Measurements from ENCODE around the gene ZNF229. TPM values are rescaled to one million over a fixed set of nuclear protein-coding genes. Genes with fewer than 3 reads are reported as not detected.

Gene ZNF229
- total RNA-seq, 6 experiments from 2014 or later: 0.50 to 2.3 (median 0.93) TPM

DNA sequence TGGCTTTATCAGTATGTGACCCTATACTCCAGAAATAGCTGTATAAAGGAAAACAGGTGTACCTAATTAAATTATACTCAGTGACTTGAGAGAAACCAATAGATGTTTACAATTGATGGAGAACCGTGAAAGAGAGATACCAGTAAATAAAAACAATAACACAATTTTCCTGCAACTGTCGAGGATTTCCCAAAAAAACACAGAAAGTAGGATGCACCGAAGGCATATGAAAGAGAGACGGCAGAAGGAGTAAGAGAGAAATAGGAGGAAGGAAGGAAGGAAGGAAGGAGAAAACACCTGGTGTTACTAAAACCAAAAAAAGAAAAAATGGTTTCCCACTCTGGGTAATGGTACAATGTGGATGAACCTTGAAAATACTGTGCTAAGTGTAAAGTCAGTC is 6.8 kb upstream of the ZNF229 start:
- no peaks in the 10 kb centered on the region for H3K36me3 ChIP-seq
- no peaks in the 10 kb centered on the region for H3K9me3 ChIP-seq
- H3K4me1 ChIP-seq: no peaks in the 10 kb centered on the region
- ATAC-seq (no peak), DNase-seq (no peak)
- H3K27ac ChIP-seq: no peak overlapping the region
- H3K4me3 ChIP-seq: no peak overlapping the region
- intact Hi-C loops (cut with DNase I): no loop called here
- H3K27me3 ChIP-seq: no peaks in the 10 kb centered on the region
- TF ChIP-seq POLR2A (IDR thresholded peaks at IDR 0.05): no peak
- TF ChIP-seq, protein P1, sequence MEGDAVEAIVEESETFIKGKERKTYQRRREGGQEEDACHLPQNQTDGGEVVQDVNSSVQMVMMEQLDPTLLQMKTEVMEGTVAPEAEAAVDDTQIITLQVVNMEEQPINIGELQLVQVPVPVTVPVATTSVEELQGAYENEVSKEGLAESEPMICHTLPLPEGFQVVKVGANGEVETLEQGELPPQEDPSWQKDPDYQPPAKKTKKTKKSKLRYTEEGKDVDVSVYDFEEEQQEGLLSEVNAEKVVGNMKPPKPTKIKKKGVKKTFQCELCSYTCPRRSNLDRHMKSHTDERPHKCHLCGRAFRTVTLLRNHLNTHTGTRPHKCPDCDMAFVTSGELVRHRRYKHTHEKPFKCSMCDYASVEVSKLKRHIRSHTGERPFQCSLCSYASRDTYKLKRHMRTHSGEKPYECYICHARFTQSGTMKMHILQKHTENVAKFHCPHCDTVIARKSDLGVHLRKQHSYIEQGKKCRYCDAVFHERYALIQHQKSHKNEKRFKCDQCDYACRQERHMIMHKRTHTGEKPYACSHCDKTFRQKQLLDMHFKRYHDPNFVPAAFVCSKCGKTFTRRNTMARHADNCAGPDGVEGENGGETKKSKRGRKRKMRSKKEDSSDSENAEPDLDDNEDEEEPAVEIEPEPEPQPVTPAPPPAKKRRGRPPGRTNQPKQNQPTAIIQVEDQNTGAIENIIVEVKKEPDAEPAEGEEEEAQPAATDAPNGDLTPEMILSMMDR (IDR thresholded peaks at IDR 0.05): no peak
- 55% methylated on average over 4 of the region's 4 CpGs for WGBS (ENCODE audit: insufficient coverage, low coverage, low lambda C conversion rate, missing lambda C conversion rate)

DNA sequence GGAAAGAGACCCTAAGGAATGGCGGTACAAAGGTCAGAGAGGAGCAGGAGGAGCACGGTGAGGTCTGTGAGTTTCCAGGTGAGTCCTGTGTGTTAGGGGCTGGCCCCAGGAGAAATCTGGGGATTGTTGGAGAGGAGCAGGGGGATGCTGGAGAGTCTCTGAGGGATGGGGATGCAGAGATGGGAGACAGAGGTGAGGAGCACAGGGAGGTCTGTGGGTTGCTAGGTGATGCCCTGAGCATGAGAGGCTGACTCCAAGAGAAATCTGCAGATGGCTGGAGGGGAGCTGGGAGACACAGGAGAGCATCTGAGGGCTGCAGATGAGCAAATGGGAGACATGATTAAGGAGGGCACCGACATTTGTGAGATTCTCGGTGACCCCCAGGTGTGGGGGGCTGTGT is 4.1 kb upstream of the ZNF229 start:
- H3K27ac ChIP-seq: no peak overlapping the region
- no peak for TF ChIP-seq POLR2A (IDR thresholded peaks at IDR 0.05)
- TF ChIP-seq, protein P1 (IDR thresholded peaks at IDR 0.05): no peak
- intact Hi-C loops (cut with DNase I): no loop called here
- H3K4me1 ChIP-seq: no peaks in the 10 kb centered on the region
- ATAC-seq: no peak
- no peak overlapping the region for H3K4me3 ChIP-seq
- H3K36me3 ChIP-seq: no peaks in the 10 kb centered on the region
- no peak for DNase-seq
- 62% methylated on average over 2 of the region's 4 CpGs for WGBS (ENCODE audit: insufficient coverage, low coverage, low lambda C conversion rate, missing lambda C conversion rate)
- H3K27me3 ChIP-seq: no peaks in the 10 kb centered on the region
- peaks cover 0 to 11% (median 0%) of the 10 kb centered on the region in 4 donors for H3K9me3 ChIP-seq

DNA sequence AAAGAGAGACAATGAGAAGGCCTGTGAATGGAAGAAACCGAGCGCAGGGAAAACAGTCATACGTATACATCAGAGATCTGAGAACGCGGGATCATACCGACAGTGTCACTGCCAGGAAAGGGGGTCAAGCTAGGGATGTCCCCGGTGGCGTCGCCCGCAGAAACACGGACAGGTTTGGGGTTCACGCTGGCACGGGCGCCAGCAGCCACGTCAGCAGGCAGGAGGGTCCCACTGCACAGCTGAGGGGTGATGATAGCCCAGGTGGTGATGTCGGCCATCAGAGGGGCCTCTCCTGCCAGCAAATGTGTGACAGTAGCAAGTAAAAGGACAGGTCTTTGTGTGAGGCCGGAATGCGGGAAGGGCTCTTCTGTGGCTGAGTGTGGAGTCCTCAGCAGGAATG is 3.4 kb upstream of the ZNF229 start:
- H3K4me1 ChIP-seq: no peaks in the 10 kb centered on the region
- peaks cover 0 to 11% (median 0%) of the 10 kb centered on the region in 4 donors for H3K9me3 ChIP-seq

DNA sequence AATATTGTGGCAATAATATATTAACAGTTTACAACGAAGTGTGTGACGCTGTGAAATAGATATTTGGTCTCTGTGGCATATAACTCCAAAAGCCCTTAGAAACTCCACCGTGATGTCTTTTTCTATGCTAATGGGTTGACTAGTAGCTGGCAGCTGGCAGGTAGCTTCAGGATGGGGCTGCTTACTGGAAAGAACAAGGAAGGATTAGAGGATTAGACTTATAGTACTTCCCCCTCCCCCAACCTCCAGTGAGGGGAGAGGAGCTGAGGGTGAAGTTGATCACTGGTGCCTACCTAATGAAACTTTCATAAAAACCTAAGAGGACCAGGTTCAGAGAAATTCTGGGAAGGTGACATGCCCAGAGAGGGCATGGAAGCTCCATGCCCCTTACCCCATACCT is 9.8 kb downstream of the ZNF229 start:
- H3K4me1 ChIP-seq: no peaks in the 10 kb centered on the region
- H3K36me3 ChIP-seq: peaks cover 0 to 3% (median 0%) of the 10 kb centered on the region in 4 donors
- DNase-seq (no peak), ATAC-seq (no peak)
- no peaks in the 10 kb centered on the region for H3K27me3 ChIP-seq
- H3K9me3 ChIP-seq: peaks cover 0 to 31% (median 1%) of the 10 kb centered on the region in 4 donors
- no peak for TF ChIP-seq POLR2A (IDR thresholded peaks at IDR 0.05)
- TF ChIP-seq, protein P1 (IDR thresholded peaks at IDR 0.05): no peak
- no peak overlapping the region for H3K4me3 ChIP-seq
- WGBS (ENCODE audit: insufficient coverage, low coverage, low lambda C conversion rate, missing lambda C conversion rate): 94% methylated on average over 2 of the region's 3 CpGs
- intact Hi-C loops (cut with DNase I): no loop called here
- no peak overlapping the region for H3K27ac ChIP-seq

More for the DNA sequence above, 3.4 kb upstream of the ZNF229 start:
- H3K27me3 ChIP-seq: no peaks in the 10 kb centered on the region
- WGBS (ENCODE audit: insufficient coverage, low coverage, low lambda C conversion rate, missing lambda C conversion rate): 78% methylated on average over 6 of the region's 18 CpGs
- DNase-seq (no peak), ATAC-seq (no peak)
- H3K36me3 ChIP-seq: no peaks in the 10 kb centered on the region
- TF ChIP-seq POLR2A (IDR thresholded peaks at IDR 0.05): no peak
- TF ChIP-seq, protein P1 (IDR thresholded peaks at IDR 0.05): no peak
- H3K27ac ChIP-seq: no peak overlapping the region
- no peak overlapping the region for H3K4me3 ChIP-seq
- intact Hi-C loops (cut with DNase I): no loop called here

DNA sequence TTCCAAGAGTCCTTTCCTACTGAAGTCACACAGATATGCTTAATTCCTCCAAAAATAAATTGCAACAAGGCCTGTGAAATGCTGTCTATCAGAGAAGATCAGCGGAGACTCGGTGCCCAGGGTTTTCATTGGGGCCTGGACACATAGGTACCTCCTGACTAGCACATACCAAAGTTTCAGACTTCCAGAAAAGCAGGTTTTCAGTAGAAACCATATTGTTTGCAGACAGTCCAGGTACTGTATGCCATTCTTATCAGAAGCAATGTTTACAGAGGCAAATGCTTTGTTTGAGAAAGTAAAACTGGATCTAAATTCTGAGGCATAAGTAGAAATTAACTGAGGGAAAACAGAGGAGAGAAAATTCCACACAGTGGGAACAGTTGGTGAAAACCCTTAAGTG is 12.8 kb downstream of the ZNF229 start:
- H3K27ac ChIP-seq: no peak overlapping the region
- peaks cover 0 to 3% (median 0%) of the 10 kb centered on the region in 4 donors for H3K36me3 ChIP-seq
- DNase-seq (no peak), ATAC-seq (no peak)
- 75% methylated on average over 2 of the region's 2 CpGs for WGBS (ENCODE audit: insufficient coverage, low coverage, low lambda C conversion rate, missing lambda C conversion rate)
- TF ChIP-seq POLR2A (IDR thresholded peaks at IDR 0.05): no peak
- TF ChIP-seq, protein P1 (IDR thresholded peaks at IDR 0.05): no peak
- no peak overlapping the region for H3K4me3 ChIP-seq
- intact Hi-C loops (cut with DNase I): no loop called here
- no peaks in the 10 kb centered on the region for H3K27me3 ChIP-seq
- no peaks in the 10 kb centered on the region for H3K4me1 ChIP-seq
- peaks cover 0 to 20% (median 1%) of the 10 kb centered on the region in 4 donors for H3K9me3 ChIP-seq

Data from right lobe of liver (tissue), 6 donors.